BLaER1 treated with 17β-estradiol and CSF1 and Interleukin-3, amounts not matched to agents 10 nM and 100 nM (cell line): ENCODE measurements around the gene DNMT3A.

Source experiments
- H3K27ac ChIP-seq, 11 experiments: shearing (Covaris generic); formaldehyde crosslinking; 2 replicates each; pipeline ENCODE4 v1.8.1; 2022
- H3K27me3 ChIP-seq, 11 experiments: shearing (Covaris generic); formaldehyde crosslinking; 2 replicates each; pipeline ENCODE4 v1.8.1; 2022
- H3K36me3 ChIP-seq, 11 experiments: shearing (Covaris generic); formaldehyde crosslinking; 2 replicates each; pipeline ENCODE4 v1.8.1; 2022
- H3K4me1 ChIP-seq, 10 experiments: shearing (Covaris generic); formaldehyde crosslinking; 2 replicates each; pipeline ENCODE4 v1.8.1; 2022
- H3K4me2 ChIP-seq, 11 experiments: shearing (Covaris generic); formaldehyde crosslinking; 2 replicates each; pipeline ENCODE4 v1.8.1; 2022
- H3K4me3 ChIP-seq, 10 experiments: shearing (Covaris generic); formaldehyde crosslinking; 2 replicates each; pipeline ENCODE4 v1.8.1; 2022
- H3K9ac ChIP-seq, 11 experiments: shearing (Covaris generic); formaldehyde crosslinking; 2 replicates each; pipeline ENCODE4 v1.8.1; 2022
- H3K9me3 ChIP-seq, 11 experiments: shearing (Covaris generic); formaldehyde crosslinking; replicated peaks in 1 of 11; 2 replicates each; pipeline ENCODE4 v1.8.1; 2022
- H4K20me1 ChIP-seq, 11 experiments: shearing (Covaris generic); formaldehyde crosslinking; 2 replicates each; pipeline ENCODE4 v1.8.1; 2022
- Cebpa-rat ChIP-seq, 11 experiments: shearing (Covaris generic); IDR thresholded peaks; 2 replicates each; pipeline ENCODE4 v1.8.1; 2022

The DNMT3A gene

DNA sequence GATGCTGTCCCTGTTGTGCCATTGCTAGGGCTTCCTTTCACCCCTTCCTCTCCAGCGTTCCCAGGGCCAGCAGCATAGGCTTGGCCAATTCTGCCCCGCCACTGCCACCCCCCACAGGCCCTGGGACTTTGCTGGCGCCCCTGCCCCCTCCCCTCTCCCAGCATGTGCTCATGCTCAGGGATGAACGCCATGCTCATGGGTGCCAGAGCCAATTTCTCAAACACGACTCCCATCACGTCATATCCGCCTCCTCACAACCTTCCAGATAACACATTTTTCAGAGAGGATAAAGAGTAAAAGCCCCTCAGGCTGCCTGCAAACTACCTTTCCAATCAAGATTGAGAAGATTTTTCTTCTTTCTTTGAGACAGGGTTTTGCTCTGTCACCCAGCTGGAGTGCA lies 48.6 kb downstream of the DNMT3A start:
- Histone ChIP-seq H3K27ac (peak overlapping the region in 2 of 11 experiments; percentile 74 to 86; a peak in 3 of 22 replicates), H3K4me1 (peaks cover 58 to 100% (median 91%) of the 10 kb centered on the region in 10 experiments), H3K27me3 (no peaks in the 10 kb centered on the region)

DNA sequence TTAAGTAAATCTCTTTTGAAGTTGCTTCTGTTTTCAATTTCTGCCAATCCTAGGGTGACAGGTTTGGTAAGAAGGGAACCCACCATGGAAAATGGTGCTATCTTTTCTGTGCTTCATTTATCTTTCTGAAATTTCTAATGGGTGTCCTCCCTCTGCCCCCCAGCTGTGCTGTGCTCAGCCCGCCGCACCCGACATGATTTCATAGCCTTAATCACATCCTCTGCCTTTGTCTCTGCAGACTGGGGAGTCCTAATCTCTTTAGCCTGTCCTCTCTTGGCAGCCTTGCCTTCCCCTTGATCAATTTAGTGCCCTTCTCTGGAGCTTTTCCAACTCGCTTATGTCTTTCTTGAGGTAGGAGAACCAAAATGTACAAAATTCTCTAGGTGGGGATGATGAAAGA lies 49.3 kb downstream of the DNMT3A start:
- Histone ChIP-seq H3K9me3 (no peaks in the 10 kb centered on the region), H3K27ac (peak overlapping the region in 4 of 11 experiments; percentile 7 to 74 (median 45); a peak in 3 of 22 replicates)

More for the DNA sequence above, 48.6 kb downstream of the DNMT3A start:
- H4K20me1 ChIP-seq, result peaks cover 0 to 17% (median 0%) of the 10 kb centered on the region in 11 experiments; a peak in 4 of 22 replicates
- H3K4me3 ChIP-seq, result no peak overlapping the region
- peak overlapping the region; percentile 81 to 97 (median 93); a peak in 21 of 22 replicates for H3K4me2 ChIP-seq
- H3K9me3 ChIP-seq, result no peaks in the 10 kb centered on the region
- peaks cover 0 to 18% (median 0%) of the 10 kb centered on the region in 11 experiments; a peak in 8 of 22 replicates for H3K36me3 ChIP-seq
- no peak for TF ChIP-seq Cebpa-rat (IDR thresholded peaks at IDR 0.05)
- no peak overlapping the region for H3K9ac ChIP-seq

DNA sequence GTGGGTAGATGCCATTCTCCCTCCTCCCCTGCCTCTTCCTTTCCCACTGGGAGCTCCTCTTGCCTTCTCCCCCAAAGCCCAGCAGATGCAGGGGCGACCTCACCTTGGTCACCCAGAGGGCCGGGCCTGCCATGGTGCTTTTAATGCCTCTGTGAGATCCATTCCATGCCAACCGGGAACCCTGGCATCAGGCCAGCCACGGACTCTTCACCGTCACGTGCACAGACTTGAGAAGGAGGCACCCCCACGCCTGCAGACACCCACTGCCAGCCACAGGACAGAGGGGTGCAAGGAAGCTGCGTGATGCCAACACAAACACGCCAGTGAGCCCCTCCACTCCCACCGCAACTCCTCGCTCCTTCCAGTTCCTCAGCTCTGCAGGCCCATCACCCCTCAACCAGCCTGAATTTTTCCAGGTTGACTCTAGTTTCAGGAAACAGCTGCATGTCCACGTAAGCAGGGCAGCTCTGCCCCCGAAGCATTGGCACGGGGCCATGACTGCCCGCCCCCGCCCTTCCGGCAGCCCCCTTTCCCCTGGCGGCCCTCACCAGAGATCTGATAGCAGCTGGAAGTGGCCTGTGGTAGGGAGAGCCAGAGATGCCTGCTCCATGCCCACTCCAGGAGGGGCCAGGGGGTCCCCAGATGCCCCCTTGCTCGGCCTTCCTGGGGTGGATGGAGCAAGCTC lies 50.8 kb downstream of the DNMT3A start:
- Histone ChIP-seq H3K27me3 (no peaks in the 10 kb centered on the region), H3K9me3 (no peaks in the 10 kb centered on the region), H3K9ac (peak overlapping the region in 10 of 11 experiments; percentile 9 to 56 (median 34); a peak in 11 of 22 replicates), H3K36me3 (peaks cover 0 to 10% (median 0%) of the 10 kb centered on the region in 11 experiments; a peak in 3 of 22 replicates), H3K4me2 (peak overlapping the region; percentile 76 to 97 (median 93)), H4K20me1 (peaks cover 0 to 7% (median 0%) of the 10 kb centered on the region in 11 experiments; a peak in 2 of 22 replicates), H3K27ac (peak overlapping the region in 9 of 11 experiments; percentile 25 to 74 (median 60); a peak in 17 of 22 replicates), H3K4me3 (peak overlapping the region in 2 of 10 experiments; percentile 25 to 29; a peak in 1 of 20 replicates), H3K4me1 (peaks cover 59 to 97% (median 86%) of the 10 kb centered on the region in 10 experiments)
- no peak for TF ChIP-seq Cebpa-rat (IDR thresholded peaks at IDR 0.05)

More for the DNA sequence above, 49.3 kb downstream of the DNMT3A start:
- peaks cover 0 to 13% (median 0%) of the 10 kb centered on the region in 11 experiments; a peak in 3 of 22 replicates for H4K20me1 ChIP-seq
- peaks cover 0 to 11% (median 0%) of the 10 kb centered on the region in 11 experiments; a peak in 3 of 22 replicates for H3K36me3 ChIP-seq
- no peak for TF ChIP-seq Cebpa-rat (IDR thresholded peaks at IDR 0.05)
- no peaks in the 10 kb centered on the region for H3K27me3 ChIP-seq
- H3K9ac ChIP-seq, result peak overlapping the region in 2 of 11 experiments; percentile 37 to 40; a peak in 1 of 22 replicates
- H3K4me1 ChIP-seq, result peaks cover 58 to 97% (median 86%) of the 10 kb centered on the region in 10 experiments
- H3K4me3 ChIP-seq, result no peak overlapping the region
- H3K4me2 ChIP-seq, result peak overlapping the region in 10 of 11 experiments; percentile 81 to 97 (median 94); a peak in 19 of 22 replicates

DNA sequence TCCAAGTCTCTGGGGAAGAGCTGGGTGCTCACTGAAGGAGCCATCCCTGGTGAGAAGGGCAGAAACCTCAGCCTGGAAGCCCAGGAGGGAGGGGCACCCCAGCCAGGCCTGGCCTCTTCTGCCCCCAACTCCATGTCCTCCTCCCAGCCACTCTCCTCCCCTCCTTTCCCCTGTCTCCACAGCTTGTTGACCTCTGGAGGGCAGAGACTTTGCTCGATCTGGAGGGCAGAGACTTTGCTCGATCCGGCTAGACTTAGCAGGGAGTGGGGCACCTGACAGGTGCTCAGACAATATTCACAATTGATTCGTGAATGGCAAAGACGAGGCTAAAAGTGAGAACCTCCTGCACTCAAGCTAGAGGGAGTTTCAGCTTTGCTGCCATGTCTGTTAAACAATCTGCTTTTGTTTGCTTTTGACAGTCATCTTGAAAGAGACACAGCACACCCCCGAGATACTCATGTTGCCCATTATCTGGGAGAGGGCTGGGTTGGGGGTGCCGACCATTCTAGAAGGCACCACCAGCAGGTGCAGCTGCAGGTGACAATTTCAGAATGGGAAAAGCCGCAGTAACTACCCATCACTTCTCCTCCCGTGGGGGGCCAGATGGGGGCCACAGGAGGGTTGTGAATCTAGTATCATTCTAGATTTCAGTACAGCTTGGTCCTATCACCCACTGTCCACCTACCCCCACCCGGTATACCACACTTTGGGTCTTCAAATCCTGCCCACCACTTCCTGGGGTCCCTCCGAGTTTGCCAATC lies 54.8 kb downstream of the DNMT3A start:
- Histone ChIP-seq H3K36me3 (peaks cover 9 to 28% (median 13%) of the 10 kb centered on the region in 11 experiments; a peak in 20 of 22 replicates), H4K20me1 (no peaks in the 10 kb centered on the region), H3K9ac (peak overlapping the region in 2 of 11 experiments; percentile 46 to 53; a peak in 1 of 22 replicates), H3K9me3 (no peaks in the 10 kb centered on the region), H3K27me3 (no peaks in the 10 kb centered on the region), H3K4me2 (peak overlapping the region; percentile 76 to 93 (median 83)), H3K4me1 (peaks cover 39 to 69% (median 57%) of the 10 kb centered on the region in 10 experiments), H3K27ac (peak overlapping the region in 10 of 11 experiments; percentile 9 to 79 (median 71); a peak in 18 of 22 replicates), H3K4me3 (no peak overlapping the region)
- no peak for TF ChIP-seq Cebpa-rat (IDR thresholded peaks at IDR 0.05)

DNA sequence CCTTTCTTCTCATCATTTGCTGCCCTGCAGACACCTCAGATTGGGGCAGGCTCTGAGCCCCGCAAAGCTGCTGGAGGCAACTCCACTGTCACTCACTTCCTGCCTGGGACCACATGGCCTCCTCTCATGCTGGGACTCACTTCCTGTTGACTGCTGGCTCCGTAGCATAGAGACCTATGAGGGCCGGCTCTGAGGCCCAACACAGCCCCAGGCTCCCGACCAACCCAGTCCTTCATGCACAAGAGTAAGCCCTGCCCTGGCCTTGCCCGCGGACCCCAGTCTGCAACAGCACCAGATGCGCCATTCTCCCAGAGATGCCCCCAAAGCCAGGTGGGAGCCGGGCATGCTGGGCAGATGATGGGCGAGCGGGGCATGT lies 55.7 kb downstream of the DNMT3A start:
- Histone ChIP-seq H3K27me3 (no peaks in the 10 kb centered on the region), H3K9me3 (no peaks in the 10 kb centered on the region), H3K9ac (peak overlapping the region in 7 of 11 experiments; percentile 45 to 54 (median 48); a peak in 11 of 22 replicates), H3K27ac (peak overlapping the region; percentile 9 to 79 (median 70); a peak in 20 of 22 replicates), H4K20me1 (no peaks in the 10 kb centered on the region), H3K4me1 (peaks cover 33 to 61% (median 52%) of the 10 kb centered on the region in 10 experiments), H3K36me3 (peaks cover 18 to 37% (median 20%) of the 10 kb centered on the region in 11 experiments; a peak in 21 of 22 replicates), H3K4me2 (peak overlapping the region; percentile 76 to 93 (median 83)), H3K4me3 (no peak overlapping the region; a peak in 1 of 20 replicates)
- TF ChIP-seq Cebpa-rat (IDR thresholded peaks at IDR 0.05), result no peak

DNA sequence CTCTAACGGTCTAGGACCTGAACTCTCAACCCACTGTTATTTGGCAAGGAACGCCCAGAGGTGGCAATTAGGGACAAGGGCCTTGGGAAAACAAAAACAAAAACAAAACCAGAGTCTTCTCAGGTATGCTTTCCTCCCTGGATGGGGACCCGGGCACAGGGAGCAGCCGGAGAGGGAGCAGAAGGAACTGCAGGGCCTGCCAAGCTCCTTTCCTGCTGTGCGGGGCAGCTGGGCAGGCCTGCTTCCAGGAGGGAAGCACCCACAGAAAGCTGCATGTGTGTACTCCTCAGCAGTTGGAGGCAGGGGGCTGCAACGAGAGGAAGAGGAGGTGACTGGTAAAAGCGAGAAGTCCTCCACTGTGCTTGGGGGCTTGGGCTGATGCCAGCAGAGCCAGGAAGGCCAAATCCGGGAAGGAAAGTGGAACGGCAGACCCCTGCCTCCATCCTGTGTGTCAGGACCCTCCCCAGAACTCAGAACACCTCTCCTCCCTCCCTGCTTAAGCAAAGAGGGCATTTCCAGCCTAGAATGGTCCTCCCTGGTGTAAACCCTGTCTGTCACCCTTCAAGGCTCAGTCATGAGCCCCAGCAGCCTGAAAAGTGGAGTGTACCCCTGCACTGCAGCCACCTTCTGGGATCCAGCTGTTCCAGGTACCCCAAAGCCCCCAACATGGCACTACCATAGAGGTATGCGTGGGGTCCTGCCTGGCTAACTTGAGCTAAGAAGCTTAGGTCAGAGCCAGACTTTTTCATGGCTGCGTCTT lies 56.3 kb downstream of the DNMT3A start:
- Histone ChIP-seq H3K27ac (peak overlapping the region in 10 of 11 experiments; percentile 30 to 79 (median 71); a peak in 20 of 22 replicates), H3K9ac (peak overlapping the region in 7 of 11 experiments; percentile 31 to 54 (median 48); a peak in 13 of 22 replicates), H3K4me1 (peaks cover 34 to 61% (median 52%) of the 10 kb centered on the region in 10 experiments), H4K20me1 (no peaks in the 10 kb centered on the region), H3K4me2 (peak overlapping the region; percentile 76 to 93 (median 83)), H3K36me3 (peaks cover 19 to 42% (median 25%) of the 10 kb centered on the region in 11 experiments; a peak in 21 of 22 replicates), H3K27me3 (no peaks in the 10 kb centered on the region), H3K9me3 (no peaks in the 10 kb centered on the region), H3K4me3 (no peak overlapping the region; a peak in 1 of 20 replicates)
- TF ChIP-seq Cebpa-rat (IDR thresholded peaks at IDR 0.05), result no peak

DNA sequence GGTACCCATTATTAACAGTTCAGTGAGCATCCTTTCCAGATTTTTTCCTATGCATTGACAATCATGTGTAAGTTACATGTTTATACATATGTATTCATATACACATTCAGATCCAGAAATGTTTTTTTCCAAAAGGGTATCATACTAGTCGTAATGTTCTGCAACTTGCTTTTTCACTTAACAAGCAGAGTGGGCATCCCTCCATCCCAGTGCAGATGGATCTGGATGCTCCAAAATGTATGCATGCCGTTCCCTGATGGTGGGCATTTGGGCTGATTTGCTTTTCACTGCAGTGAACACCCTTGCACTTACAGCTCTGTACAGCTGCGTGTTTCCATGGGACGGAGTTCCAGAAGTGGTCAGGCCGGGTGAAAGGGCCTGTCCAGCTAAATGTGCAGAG lies 57.0 kb downstream of the DNMT3A start:
- Histone ChIP-seq H3K9ac (peak overlapping the region in 1 of 11 experiments; percentile 52; a peak in 1 of 22 replicates), H3K36me3 (peaks cover 19 to 42% (median 26%) of the 10 kb centered on the region in 11 experiments; a peak in 21 of 22 replicates), H3K9me3 (no peaks in the 10 kb centered on the region), H3K4me2 (peak overlapping the region in 10 of 11 experiments; percentile 76 to 93 (median 85); a peak in 13 of 22 replicates), H4K20me1 (no peaks in the 10 kb centered on the region), H3K4me1 (peaks cover 40 to 60% (median 52%) of the 10 kb centered on the region in 10 experiments), H3K4me3 (no peak overlapping the region), H3K27ac (peak overlapping the region in 1 of 11 experiments; percentile 74; a peak in 3 of 22 replicates), H3K27me3 (no peaks in the 10 kb centered on the region)
- no peak for TF ChIP-seq Cebpa-rat (IDR thresholded peaks at IDR 0.05)

DNA sequence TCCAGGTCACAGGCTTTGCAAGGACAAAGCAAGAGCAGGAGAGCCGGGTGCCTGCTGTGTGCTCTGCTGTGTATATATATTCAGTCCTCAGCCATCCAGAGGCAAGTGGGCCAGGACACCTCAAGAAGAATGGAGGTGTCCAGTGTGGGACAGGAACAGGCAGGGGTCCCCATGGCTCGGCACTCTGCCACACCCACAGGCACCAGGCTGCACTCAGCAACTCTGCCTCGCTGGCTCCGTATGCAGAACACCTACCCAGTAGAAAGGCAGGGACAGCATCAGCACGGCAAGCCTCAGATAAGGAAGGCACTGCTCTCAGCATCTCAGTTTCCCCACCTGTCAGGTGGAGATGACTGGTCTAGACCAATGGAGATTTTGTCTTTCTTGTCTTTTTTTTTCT lies 57.8 kb downstream of the DNMT3A start:
- Histone ChIP-seq H3K9ac (no peak overlapping the region), H3K36me3 (peaks cover 19 to 38% (median 26%) of the 10 kb centered on the region in 11 experiments; a peak in 21 of 22 replicates), H3K4me2 (no peak overlapping the region), H3K9me3 (no peaks in the 10 kb centered on the region), H3K27me3 (no peaks in the 10 kb centered on the region), H3K4me1 (peaks cover 48 to 61% (median 52%) of the 10 kb centered on the region in 10 experiments), H4K20me1 (no peaks in the 10 kb centered on the region), H3K27ac (no peak overlapping the region), H3K4me3 (no peak overlapping the region)
- no peak for TF ChIP-seq Cebpa-rat (IDR thresholded peaks at IDR 0.05)
